Effector memory CD4-positive, alpha-beta T cell (primary cell): ENCODE data around the gene CLIC3.

Experiments
- DNase-seq, 3 donors: peaks; one replicate each; pipeline ENCODE4 v3.0.0-alpha.2; 2020
- H3K27ac ChIP-seq: 2 replicates; pipeline ENCODE4 v1.7.0; 2013; ENCODE audit warnings: mild to moderate bottlenecking, low read length, moderate library complexity; ENCODE audit not compliant: insufficient read depth, poor library complexity, severe bottlenecking
- H3K27me3 ChIP-seq: replicated peaks from 2 replicates; pipeline ENCODE4 v1.7.0; 2013; ENCODE audit warnings: mild to moderate bottlenecking, low read length; ENCODE audit not compliant: insufficient read depth, control insufficient read depth, poor library complexity, severe bottlenecking
- H3K36me3 ChIP-seq: 2 replicates; pipeline ENCODE4 v1.7.0; 2013; ENCODE audit warnings: mild to moderate bottlenecking, low read length, moderate library complexity; ENCODE audit not compliant: control insufficient read depth, insufficient read depth
- H3K4me1 ChIP-seq: 2 replicates; pipeline ENCODE4 v1.7.0; 2013; ENCODE audit warnings: low read length, mild to moderate bottlenecking; ENCODE audit not compliant: control insufficient read depth, insufficient read depth, poor library complexity, severe bottlenecking
- H3K4me3 ChIP-seq: 2 replicates; pipeline ENCODE4 v1.7.0; 2013; ENCODE audit warnings: low read length, low read depth, mild to moderate bottlenecking; ENCODE audit not compliant: insufficient read depth, poor library complexity, severe bottlenecking
- H3K9me3 ChIP-seq: 2 replicates; pipeline ENCODE4 v1.7.0; 2013; ENCODE audit warnings: mild to moderate bottlenecking, low read length, moderate library complexity; ENCODE audit not compliant: control insufficient read depth

The CLIC3 gene

DNA sequence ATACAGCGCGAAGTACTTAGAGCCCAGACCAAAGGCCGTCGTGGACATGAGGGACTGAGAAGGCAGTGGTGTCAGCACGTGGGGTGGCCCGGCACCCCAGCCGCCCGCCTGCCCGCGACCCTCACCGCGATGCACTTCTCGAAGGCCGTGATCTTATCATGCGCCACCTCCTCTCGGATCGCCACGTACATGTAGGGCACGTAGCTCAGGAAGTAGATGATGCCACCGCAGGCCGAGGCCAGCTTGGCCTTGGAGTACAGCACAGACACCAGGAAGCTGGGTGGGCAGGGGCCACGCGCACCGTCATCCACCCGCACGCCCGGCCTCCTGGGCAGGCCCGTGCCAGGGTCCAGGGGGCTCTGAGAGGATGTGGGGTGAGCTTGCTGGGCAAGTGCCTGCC, 20.7 kb upstream of the CLIC3 start:
- no peaks in the 10 kb centered on the region for H3K9me3 ChIP-seq
- no peak for DNase-seq
- no peak overlapping the region for H3K4me3 ChIP-seq
- no peak overlapping the region for H3K27ac ChIP-seq
- H3K4me1 ChIP-seq = no peaks in the 10 kb centered on the region
- H3K27me3 ChIP-seq = no peaks in the 10 kb centered on the region
- peaks cover 52% of the 10 kb centered on the region for H3K36me3 ChIP-seq

DNA sequence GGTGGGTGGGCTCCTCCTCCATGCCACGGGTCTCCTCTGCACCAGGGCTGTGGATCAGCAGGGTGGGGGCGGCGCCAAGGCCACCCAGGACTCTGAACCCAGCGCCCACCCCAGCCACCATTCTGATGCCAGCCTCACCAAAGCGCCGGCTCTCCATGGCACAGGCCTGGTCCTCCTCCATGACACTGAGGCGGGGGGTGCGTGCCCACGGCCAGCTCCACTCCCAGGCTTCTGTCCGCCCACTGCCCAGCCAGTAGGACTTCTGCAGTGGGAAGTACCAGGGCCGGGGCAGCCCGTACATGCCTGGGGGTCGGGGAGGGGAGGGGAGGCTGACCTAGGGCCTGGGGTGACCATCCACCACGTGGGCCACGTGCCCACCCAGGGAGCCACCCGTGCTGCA, 20.1 kb upstream of the CLIC3 start:
- Histone ChIP-seq H3K27me3 (no peaks in the 10 kb centered on the region), H3K27ac (no peak overlapping the region), H3K9me3 (no peaks in the 10 kb centered on the region), H3K36me3 (peaks cover 56% of the 10 kb centered on the region), H3K4me3 (no peak overlapping the region), H3K4me1 (no peaks in the 10 kb centered on the region)
- DNase-seq = no peak

DNA sequence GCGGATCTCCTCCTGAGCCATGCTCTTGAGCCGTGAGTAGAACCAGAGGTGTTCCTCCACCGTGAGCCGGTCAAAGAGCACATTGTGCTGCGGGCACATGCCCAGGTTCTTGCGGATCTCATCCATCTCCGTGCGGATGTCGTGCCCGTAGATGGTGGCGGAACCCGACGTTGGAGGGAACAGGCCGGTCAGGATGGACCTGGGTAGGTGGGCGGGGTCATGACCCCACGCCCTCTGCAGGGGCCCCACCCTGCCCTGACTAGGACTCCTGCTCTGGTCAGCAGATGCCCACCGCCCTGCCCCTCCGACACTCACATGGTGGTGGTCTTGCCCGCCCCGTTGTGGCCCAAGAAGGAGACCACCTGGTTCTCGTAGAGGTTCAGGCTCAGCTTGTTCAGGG, 19.6 kb upstream of the CLIC3 start:
- no peaks in the 10 kb centered on the region for H3K27me3 ChIP-seq
- H3K4me1 ChIP-seq = no peaks in the 10 kb centered on the region
- H3K4me3 ChIP-seq = no peak overlapping the region
- H3K27ac ChIP-seq = no peak overlapping the region
- no peaks in the 10 kb centered on the region for H3K9me3 ChIP-seq
- H3K36me3 ChIP-seq = peaks cover 61% of the 10 kb centered on the region
- DNase-seq = no peak

DNA sequence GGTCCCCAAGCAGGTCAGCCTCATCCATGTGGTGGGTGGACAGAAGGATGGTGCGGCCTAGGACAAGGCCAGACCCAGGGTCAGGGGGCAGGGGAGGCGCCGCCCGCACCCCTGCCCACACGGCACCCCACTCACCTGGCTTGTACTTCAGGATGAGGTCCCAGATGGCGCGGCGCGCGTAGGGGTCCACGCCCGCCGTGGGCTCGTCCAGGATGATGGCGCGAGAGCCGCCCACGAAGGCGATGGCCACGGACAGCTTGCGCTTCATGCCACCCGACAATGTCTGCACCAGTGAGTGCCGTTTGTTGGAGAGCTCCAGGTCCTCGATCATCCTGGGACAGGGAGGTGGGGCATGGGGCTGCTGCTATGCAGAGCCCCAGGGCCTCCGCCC, 19.2 kb upstream of the CLIC3 start:
- Histone ChIP-seq H3K4me3 (no peak overlapping the region), H3K9me3 (no peaks in the 10 kb centered on the region), H3K36me3 (peaks cover 61% of the 10 kb centered on the region), H3K27me3 (no peaks in the 10 kb centered on the region), H3K27ac (no peak overlapping the region), H3K4me1 (no peaks in the 10 kb centered on the region)
- DNase-seq = no peak

DNA sequence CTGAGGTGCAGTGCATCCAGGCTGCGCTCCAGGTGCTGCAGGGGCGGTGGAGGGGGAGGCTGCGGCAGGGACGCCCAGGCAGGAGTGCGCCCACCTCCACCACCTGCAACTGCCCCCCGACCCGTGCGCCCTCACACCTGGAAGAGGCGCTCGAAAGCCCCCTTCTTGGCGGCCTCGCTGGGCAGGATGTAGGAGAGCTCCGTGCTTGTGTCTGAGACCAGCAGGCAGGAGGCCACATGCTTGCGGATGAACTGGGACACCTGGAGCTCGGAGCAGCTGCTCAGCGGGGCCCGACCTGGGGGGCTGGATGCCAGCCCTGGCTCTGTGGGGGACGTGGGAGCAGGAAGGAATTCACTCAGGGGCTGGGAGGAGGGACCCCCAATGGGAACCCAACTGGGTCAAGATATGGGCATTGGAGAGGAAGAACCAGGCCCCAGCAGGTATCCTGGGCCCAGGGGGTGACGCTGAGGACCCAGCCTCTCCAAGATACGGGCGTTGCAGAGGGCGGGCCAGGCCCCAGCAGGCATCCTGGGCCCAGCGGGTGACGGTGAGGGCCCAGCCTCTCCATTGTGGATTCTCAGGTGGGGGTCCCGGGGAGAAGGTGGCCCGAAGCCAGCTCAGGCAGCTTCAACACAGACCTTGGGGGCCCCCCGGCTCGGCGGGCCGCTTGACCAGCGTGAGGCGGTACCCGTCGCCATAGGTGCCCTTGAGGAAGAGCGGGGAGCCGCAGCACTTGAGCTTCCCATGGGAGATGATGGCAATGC, 18.6 kb upstream of the CLIC3 start:
- Histone ChIP-seq H3K27me3 (no peaks in the 10 kb centered on the region), H3K9me3 (no peaks in the 10 kb centered on the region), H3K27ac (no peak overlapping the region), H3K4me1 (no peaks in the 10 kb centered on the region), H3K4me3 (no peak overlapping the region), H3K36me3 (peaks cover 61% of the 10 kb centered on the region)
- no peak for DNase-seq

DNA sequence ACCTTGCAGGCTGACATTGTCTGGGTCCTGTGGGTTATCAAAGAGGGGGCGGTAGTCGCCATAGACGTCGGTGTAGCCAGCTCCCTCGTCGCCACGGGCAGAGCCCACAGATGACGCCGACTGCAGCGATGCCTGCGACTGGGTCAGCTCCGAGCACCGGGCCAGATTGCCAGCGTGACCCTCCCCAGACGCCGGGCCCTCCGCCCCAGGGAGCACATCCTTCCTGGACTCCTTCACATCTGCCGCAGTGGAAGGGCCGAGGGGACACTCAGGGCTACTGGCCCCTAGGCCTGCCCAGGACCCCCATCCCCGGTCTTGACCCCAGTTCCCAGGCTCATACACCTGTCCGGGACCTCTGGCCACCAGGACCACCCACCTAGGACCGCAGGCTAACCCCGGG, 17.8 kb upstream of the CLIC3 start:
- Histone ChIP-seq H3K4me3 (no peak overlapping the region), H3K27me3 (no peaks in the 10 kb centered on the region), H3K36me3 (peaks cover 68% of the 10 kb centered on the region), H3K4me1 (no peaks in the 10 kb centered on the region), H3K27ac (no peak overlapping the region), H3K9me3 (no peaks in the 10 kb centered on the region)
- no peak for DNase-seq

DNA sequence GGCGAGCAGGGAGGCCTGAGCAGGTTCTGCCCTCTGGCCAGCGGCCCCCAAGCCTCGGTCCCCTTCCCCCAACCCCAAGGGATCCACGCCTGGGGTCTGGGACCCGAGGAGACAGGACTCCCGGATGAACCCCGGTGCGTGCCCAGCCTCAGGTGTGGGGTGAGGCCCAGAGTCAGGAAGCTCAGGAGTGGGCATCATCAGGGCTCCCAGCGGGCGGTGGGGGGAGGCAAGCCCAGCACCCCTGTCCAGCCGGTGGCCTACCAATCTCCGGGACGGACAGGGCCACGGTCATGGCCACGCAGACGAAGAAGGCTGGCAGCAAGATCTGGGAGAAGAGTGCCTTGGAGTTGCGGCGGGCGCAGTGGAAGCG, 17.2 kb upstream of the CLIC3 start:
- peaks cover 68% of the 10 kb centered on the region for H3K36me3 ChIP-seq
- H3K4me1 ChIP-seq = no peaks in the 10 kb centered on the region
- no peak for DNase-seq
- H3K27me3 ChIP-seq = no peaks in the 10 kb centered on the region
- H3K4me3 ChIP-seq = no peak overlapping the region
- no peaks in the 10 kb centered on the region for H3K9me3 ChIP-seq
- H3K27ac ChIP-seq = no peak overlapping the region

DNA sequence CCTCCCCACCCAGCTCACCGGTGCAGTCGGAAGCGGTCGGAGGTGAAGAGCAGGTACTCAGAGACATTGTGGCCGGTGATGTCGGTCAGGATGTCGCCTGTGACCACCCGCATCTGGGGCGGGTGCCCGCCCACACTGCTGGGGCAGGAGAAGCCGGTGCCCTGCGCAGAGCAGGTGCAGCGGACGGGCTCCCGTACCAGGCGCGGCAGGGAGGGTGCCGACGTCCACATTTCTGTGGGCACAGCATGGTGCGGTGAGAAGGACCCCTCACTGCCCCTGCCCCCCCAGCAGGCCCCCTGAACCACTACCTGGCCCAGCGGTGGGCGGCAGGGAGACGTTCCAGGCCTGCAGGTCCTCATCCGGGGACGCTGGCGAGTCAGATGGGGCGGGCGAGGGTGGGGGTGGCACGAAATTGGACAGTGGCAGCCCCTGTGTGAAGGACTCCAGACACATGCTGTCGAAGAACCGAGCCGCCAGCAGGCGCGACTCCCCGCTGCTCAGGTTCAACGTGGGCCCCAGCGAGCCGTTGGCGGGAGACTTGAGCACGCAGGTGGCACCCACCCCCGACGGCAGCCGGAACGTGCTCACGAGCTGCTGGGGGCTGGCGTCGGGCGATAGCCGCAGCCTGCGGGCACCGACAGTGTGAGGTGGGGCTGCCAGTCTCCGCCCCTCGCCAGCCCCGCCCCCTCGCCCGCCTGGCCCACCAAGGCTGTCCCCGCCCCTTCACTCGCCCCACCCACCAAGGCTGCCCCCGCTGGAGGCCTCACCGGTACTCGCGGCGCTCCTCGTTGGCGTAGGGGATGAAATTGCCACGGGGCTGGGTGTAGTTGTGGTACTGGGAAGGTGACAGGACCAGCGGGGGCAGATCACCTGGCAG, 16.6 kb upstream of the CLIC3 start:
- Histone ChIP-seq H3K9me3 (no peaks in the 10 kb centered on the region), H3K27me3 (no peaks in the 10 kb centered on the region), H3K4me3 (no peak overlapping the region), H3K4me1 (no peaks in the 10 kb centered on the region), H3K36me3 (peaks cover 72% of the 10 kb centered on the region), H3K27ac (no peak overlapping the region)
- no peak for DNase-seq

DNA sequence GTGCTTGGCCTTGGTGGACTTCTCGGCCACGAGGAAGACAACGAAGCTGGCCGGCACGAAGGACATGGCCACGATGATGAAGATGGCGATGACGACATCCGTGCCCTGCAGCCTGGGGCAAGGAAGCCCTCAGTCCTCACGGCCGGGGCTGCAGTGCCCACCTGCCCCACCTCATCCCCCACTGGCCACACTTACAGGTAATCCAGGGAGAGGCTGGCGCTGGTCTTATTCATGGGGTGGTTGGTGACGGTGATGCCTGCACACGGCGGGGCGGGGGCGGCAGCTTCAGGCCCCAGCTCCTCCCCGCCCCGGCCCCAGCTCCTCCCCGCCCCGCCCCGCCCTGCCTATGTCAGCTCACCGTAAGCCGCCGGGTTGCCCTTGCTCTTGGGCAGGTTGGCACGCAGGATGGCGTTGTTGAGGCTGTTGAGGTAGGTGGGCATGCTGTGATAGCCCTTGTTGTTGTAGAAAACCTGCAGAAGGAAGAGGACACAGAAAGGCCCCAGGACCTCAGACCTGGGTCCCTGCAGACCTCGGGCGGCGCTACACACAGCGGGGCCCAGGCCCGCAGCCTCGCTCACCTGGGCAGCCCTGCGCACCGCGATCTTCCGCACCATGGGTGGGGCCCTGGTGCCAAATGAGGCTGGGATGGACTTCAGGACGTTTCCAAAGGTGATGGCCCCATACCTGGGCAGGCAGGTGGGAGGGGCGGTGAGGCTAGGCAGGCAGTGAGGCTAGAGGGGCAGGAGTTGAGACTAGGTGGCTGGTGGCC, 15.7 kb upstream of the CLIC3 start:
- H3K27me3 ChIP-seq = no peaks in the 10 kb centered on the region
- no peaks in the 10 kb centered on the region for H3K9me3 ChIP-seq
- H3K4me3 ChIP-seq = no peak overlapping the region
- H3K36me3 ChIP-seq = peaks cover 65% of the 10 kb centered on the region
- H3K4me1 ChIP-seq = no peaks in the 10 kb centered on the region
- H3K27ac ChIP-seq = no peak overlapping the region
- no peak for DNase-seq

DNA sequence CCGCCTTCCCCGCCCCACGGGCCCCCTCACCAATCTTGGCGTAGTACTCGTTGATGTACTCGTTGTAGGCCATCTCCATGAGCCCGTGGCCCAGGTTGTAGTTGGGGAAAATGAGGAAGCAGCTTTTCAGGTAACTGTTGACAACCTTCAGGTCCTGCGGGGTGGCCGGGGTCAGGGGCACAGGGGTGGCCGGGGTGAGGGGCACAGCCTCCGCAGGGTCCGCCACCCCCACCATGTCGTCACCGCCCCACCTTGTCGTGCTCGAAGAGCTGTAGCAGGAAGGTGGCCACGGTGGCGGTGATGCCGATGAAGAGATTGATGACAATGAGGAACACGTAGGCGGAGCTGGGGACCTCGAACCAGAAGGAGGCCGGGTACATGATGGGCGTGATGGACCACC, 14.8 kb upstream of the CLIC3 start:
- Histone ChIP-seq H3K36me3 (peaks cover 55% of the 10 kb centered on the region), H3K27me3 (no peaks in the 10 kb centered on the region), H3K9me3 (no peaks in the 10 kb centered on the region), H3K4me1 (no peaks in the 10 kb centered on the region), H3K4me3 (no peak overlapping the region), H3K27ac (no peak overlapping the region)
- no peak for DNase-seq
